HEK293 (cell line): ENCODE data around the gene TTC9B.

Source experiments
- CTCF ChIA-PET: fragments of 350-600 bp; formaldehyde crosslinking; extraction: SDS; loops from one replicate; lab custom pipeline; 2021; ENCODE audit warnings: antibody characterized with exemption; lab: Yijun Ruan, JAX
- POLR2A ChIA-PET: fragments of 300-600 bp; formaldehyde crosslinking; extraction: SDS; loops from one replicate; lab custom pipeline; 2020; ENCODE audit warnings: antibody characterized with exemption, inconsistent platforms; lab: Yijun Ruan, JAX
- H3K27ac ChIP-seq: fragments of 200-500 bp; sonication (Bioruptor generic); 2 replicates; pipeline ENCODE4 v1.5.1; 2014; ENCODE audit warnings: low read depth, low read length, control low read depth, inconsistent platforms; ENCODE audit errors: extremely low read depth
- H3K36me3 ChIP-seq, 2 experiments: fragments of 200-500 bp in 1 of 2; sonication (Bioruptor generic) in 1 of 2; 1 replicate in 1 of 2; 2 replicates in 1 of 2; pipeline ENCODE4 v1.5.1; 2014 to 2017; ENCODE audit warnings: inconsistent platforms in 2 of 2, low read length in 2 of 2; ENCODE audit not compliant: control insufficient read depth in 2 of 2, insufficient read depth in 1 of 2
- H3K4me1 ChIP-seq: fragments of 200-500 bp; sonication (Bioruptor generic); 2 replicates; pipeline ENCODE4 v1.5.1; 2014; ENCODE audit warnings: mild to moderate bottlenecking, low read length, inconsistent platforms; ENCODE audit not compliant: control insufficient read depth, insufficient read depth
- H3K4me3 ChIP-seq: 2 replicates; pipeline ENCODE4 v1.5.1; 2011; ENCODE audit warnings: low read depth, mild to moderate bottlenecking, control low read depth, low read length, moderate library complexity
- H3K9me3 ChIP-seq: fragments of 200-500 bp; sonication (Bioruptor generic); 2 replicates; pipeline ENCODE4 v1.5.1; 2014; ENCODE audit warnings: low read depth, low read length, inconsistent platforms; ENCODE audit not compliant: control insufficient read depth, insufficient read depth
- EGR2 ChIP-seq: fragments of 450-650 bp; formaldehyde crosslinking; IDR thresholded peaks from 2 replicates; pipeline ENCODE4 v1.5.1; 2016; ENCODE audit warnings: low read depth, missing biosample characterization, missing genetic modification characterization
- HOXD13 ChIP-seq: sonication (generic); formaldehyde crosslinking; IDR thresholded peaks from 2 replicates; pipeline ENCODE4 v1.8.0; 2022; ENCODE audit warnings: missing genetic modification reagents, borderline replicate concordance
- MEIS1 ChIP-seq: sonication (generic); formaldehyde crosslinking; IDR thresholded peaks from 2 replicates; pipeline ENCODE4 v1.8.1; 2022; ENCODE audit warnings: missing genetic modification reagents, mild to moderate bottlenecking, borderline replicate concordance
- REPIN1 ChIP-seq: fragments of 450-650 bp; formaldehyde crosslinking; IDR thresholded peaks from 2 replicates; pipeline ENCODE4 v1.5.1; 2017; ENCODE audit warnings: missing biosample characterization, missing genetic modification characterization, low read depth
- SCRT2 ChIP-seq: fragments of 450-650 bp; formaldehyde crosslinking; IDR thresholded peaks from 2 replicates; pipeline ENCODE4 v1.5.1; 2016; ENCODE audit warnings: missing biosample characterization, missing genetic modification characterization
- SP3 ChIP-seq: fragments of 450-650 bp; formaldehyde crosslinking; IDR thresholded peaks from 2 replicates; pipeline ENCODE4 v1.5.1; 2016; ENCODE audit warnings: missing biosample characterization, missing genetic modification characterization
- ZFHX2 ChIP-seq: fragments of 450-650 bp; formaldehyde crosslinking; conservative IDR thresholded peaks from 2 replicates; pipeline ENCODE4 v1.5.1; 2016; ENCODE audit warnings: missing biosample characterization, missing genetic modification characterization
- ZNF133 ChIP-seq: fragments of 450-650 bp; formaldehyde crosslinking; IDR thresholded peaks from 2 replicates; pipeline ENCODE4 v1.5.1; 2016; ENCODE audit warnings: missing biosample characterization, missing genetic modification characterization
- ZNF26 ChIP-seq: fragments of 450-650 bp; formaldehyde crosslinking; IDR thresholded peaks from 2 replicates; pipeline ENCODE4 v1.5.1; 2016; ENCODE audit warnings: missing biosample characterization, missing genetic modification characterization
- ZNF362 ChIP-seq: fragments of 450-650 bp; formaldehyde crosslinking; IDR thresholded peaks from 2 replicates; pipeline ENCODE4 v1.5.1; 2016; ENCODE audit warnings: missing biosample characterization, missing genetic modification characterization
- ZNF513 ChIP-seq: fragments of 450-650 bp; IDR thresholded peaks from 2 replicates; pipeline ENCODE4 v1.5.1; 2018; ENCODE audit warnings: missing biosample characterization, missing genetic modification characterization
- ZNF664 ChIP-seq: fragments of 450-650 bp; formaldehyde crosslinking; IDR thresholded peaks from 2 replicates; pipeline ENCODE4 v1.5.1; 2016; ENCODE audit warnings: missing biosample characterization, missing genetic modification characterization
- ZNF677 ChIP-seq: fragments of 450-650 bp; IDR thresholded peaks from 2 replicates; pipeline ENCODE4 v1.5.0; 2018; ENCODE audit warnings: missing biosample characterization, mild to moderate bottlenecking, missing genetic modification characterization, moderate library complexity

Gene TTC9B

GRCh38 chr19:40177286-40178070, 40.7 kb downstream of the TTC9B start:
- Histone ChIP-seq H3K36me3 (no peaks in the 10 kb centered on the region; a peak in 1 of 3 replicates), H3K27ac (no peak overlapping the region), H3K4me3 (no peak overlapping the region), H3K4me1 (no peaks in the 10 kb centered on the region), H3K9me3 (no peaks in the 10 kb centered on the region; the same call in 1 of the 2 replicates)
- ChIA-PET CTCF (interaction anchor here (0.6 to 7.8 kb wide), 4 partner anchors 11 to 301 kb away, joined by 3 to 77 read pairs (median 6); no protein-coding TSS in a partner anchor), POLR2A (interaction anchor here (1.0 to 2.4 kb wide), 2 partner anchors 13 to 15 kb away, joined by 3 to 6 read pairs; partner anchors contain the start of gene MAP3K10)
- peak; percentile 47 for TF ChIP-seq EGR2 (tag by site-specific recombination)
- no peak for TF ChIP-seq ZNF664 (tag by site-specific recombination)
- TF ChIP-seq ZFHX2 (tag by site-specific recombination): peak; percentile 37

GRCh38 chr19:40175820-40176219, 42.4 kb downstream of the TTC9B start:
- Histone ChIP-seq H3K9me3 (no peaks in the 10 kb centered on the region; the same call in 1 of the 2 replicates), H3K27ac (no peak overlapping the region), H3K36me3 (no peaks in the 10 kb centered on the region; a peak in 1 of 3 replicates), H3K4me1 (no peaks in the 10 kb centered on the region), H3K4me3 (no peak overlapping the region)
- POLR2A ChIA-PET: interaction anchor here (0.5 to 0.6 kb wide), 2 partner anchors 15 to 34 kb away, joined by 4 to 6 read pairs; no protein-coding TSS in a partner anchor
- CTCF ChIA-PET: interaction anchor here (0.7 to 7.8 kb wide), 3 partner anchors 9 to 43 kb away, joined by 3 to 77 read pairs (median 3); no protein-coding TSS in a partner anchor
- TF ChIP-seq ZNF664 (tag by site-specific recombination) (no peak), ZNF26 (tag by site-specific recombination) (no peak), ZNF513 (no peak), REPIN1 (tag by site-specific recombination) (no peak), SCRT2 (tag by site-specific recombination) (no peak), ZNF677 (tag by site-specific recombination) (no peak), MEIS1 (CRISPR knock-in tag) (no peak), ZNF133 (tag by site-specific recombination) (no peak), SP3 (tag by site-specific recombination) (no peak)

- ChIA-PET CTCF (interaction anchor here (0.7 to 7.8 kb wide), 4 partner anchors 8 to 14 kb away, joined by 3 to 77 read pairs (median 4); no protein-coding TSS in a partner anchor), POLR2A (interaction anchor here (1.0 kb wide), 2 partner anchors 13 to 14 kb away, joined by 3 read pairs; no protein-coding TSS in a partner anchor)
- no peak overlapping the region for H3K4me3 ChIP-seq
- H3K9me3 ChIP-seq: no peaks in the 10 kb centered on the region; the same call in 1 of the 2 replicates
- H3K36me3 ChIP-seq: no peaks in the 10 kb centered on the region; a peak in 1 of 3 replicates
- TF ChIP-seq HOXD13 (CRISPR knock-in tag) (no peak), ZNF362 (tag by site-specific recombination) (0 out of 2 replicates have a peak, but pooled peaks have one; percentile 64)
- H3K27ac ChIP-seq: no peak overlapping the region
- no peaks in the 10 kb centered on the region for H3K4me1 ChIP-seq
These were observed 44.1 kb downstream of the TTC9B start for GRCh38 chr19:40174092-40174491.
